SIG-M5 treated with dmso at 0.1 percent for 504 hours (cell line): ENCODE measurements around the gene LEMD1.
"Not testable (repeated sequence)": the region's sequence is repeated elsewhere in the genome, so short reads cannot be mapped to it uniquely, and the experiment has no call there.

ENCODE experiments used
- DNase-seq: peaks from one replicate; lab custom pipeline; 2025; ENCODE audit not compliant: unreplicated experiment; lab: John Stamatoyannopoulos, UW

Gene LEMD1

DNA sequence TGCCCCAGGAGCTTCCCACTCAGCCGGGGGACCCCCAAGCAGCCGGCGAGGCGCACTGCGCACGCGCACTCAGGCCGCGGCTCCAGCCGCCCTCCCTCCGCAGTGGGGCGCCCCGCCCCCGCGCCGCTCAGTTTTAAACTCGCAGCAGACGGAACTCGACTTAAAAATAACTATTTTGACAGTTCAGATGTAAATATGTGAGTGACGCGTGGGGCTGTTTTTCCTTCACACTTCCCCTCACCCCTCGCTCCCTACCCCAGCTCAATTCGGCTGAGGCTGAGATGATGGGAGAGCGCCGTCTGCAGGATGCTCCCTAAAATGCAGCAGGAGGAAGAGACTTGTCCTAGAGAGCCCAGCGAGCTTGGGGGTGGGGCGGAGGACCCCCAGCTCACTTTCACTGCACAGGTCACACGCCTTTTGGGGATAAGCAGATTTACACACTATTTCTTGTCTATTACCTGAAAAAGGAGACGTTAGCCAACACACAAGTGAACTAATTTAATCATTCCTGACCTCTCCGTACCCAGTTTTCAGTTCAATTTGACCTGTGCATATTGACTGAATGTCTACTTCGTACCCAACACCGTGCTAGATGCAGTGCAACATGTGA lies 8.9 kb upstream of the LEMD1 start:
- DNase-seq, result peak; percentile 35

DNA sequence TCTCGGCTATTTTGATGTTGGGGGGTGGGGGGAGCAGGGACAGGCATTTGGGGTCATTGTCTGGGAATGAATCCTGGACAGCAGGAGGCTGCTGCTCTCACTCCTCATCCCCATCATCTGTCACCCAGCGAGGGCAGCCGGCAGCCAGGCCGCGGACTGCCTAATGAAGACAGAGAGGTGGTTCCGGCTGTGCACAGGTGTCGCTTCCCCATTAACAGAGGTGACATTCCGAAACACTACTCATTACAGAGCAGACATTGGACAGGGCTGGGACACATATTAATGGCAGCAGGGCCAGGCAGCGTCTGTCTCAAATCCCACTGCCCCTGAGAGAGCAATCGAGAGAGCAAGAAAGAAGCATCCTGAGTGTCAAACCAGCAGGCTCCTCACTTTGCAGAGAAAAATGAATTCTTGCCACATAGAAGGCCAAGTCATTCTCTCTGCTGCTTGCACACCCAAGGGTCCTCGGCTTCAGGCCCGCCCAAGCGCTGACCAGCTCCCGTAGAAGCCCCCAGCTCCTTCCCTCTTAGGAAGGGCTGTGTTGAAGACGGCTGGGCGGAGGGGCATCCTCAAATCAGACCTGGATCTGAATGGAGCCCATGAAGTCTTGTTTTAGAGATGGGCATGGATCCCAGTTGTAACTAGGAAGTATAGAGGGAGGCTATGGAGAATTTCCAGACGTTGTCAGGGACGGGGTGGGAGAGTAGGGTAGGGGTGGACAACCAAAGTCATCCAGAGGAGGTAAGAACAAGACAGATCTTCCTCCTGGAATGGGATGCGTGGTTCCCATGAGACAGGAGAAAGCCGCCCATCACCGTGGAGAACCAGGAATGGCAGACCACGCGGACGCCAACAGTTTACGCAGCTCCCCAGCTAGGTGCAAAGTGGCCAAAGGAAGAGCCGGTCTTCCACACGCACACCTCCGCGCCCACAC lies 8.2 kb upstream of the LEMD1 start:
- no peak for DNase-seq

DNA sequence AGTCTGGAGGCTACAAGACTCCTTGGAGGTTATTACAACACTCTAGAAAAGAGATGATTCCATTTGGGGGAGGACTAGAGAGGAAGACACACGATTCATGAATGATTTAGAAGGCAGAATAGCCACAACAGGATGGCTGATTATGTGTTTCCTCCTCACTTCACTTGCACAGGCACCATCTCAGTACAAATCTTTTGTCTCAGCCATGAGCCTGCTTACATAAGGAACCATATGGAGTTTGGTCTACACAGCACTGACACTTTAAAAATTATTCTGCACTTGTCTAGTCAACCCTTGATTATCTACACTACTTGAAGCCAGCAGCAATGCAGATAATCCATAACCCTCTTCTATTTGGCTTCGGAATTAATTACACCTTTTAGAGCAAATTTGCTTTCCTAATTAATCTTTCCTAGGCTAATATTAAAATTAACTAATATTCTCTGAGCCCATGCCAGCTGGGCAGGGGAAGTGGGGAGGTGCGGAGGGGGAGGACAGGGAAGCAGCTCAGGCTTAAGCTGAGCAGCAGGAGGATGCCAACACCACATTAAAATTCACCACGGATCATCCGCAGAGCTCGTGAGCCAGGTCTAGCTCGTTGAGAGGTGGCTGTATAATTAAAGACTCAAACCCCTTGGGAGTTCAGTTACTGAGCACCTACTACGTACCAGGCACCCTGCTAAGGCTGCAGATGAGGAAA lies 3.2 kb upstream of the LEMD1 start:
- DNase-seq, result no peak

DNA sequence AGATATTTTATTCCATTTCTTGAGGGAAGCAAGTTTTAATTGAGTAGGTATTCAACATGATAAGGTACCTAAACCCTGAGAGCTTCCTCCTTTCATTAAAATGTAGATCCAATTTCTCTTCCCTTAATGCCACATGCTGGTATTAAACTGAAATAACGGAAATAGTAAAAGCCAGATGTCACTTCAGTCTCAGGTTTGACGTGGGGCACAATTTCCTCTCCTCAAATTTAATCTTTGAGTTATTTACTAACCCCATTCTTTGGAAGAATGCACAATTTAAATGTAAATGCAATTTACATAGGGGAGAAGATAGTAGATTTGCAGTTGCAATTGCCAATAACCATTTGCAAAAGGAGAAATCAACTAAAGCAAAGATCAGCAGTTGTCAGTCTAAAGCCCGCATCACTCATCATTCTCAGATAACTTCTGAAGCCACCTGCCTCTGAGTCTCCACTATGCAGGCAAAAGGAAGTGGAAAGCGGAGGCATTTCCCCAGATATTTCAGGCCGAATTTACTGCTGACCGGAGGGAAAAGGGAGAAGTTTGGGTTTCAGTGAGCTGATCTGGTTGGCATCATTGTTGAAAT lies 2.1 kb upstream of the LEMD1 start:
- no peak for DNase-seq

DNA sequence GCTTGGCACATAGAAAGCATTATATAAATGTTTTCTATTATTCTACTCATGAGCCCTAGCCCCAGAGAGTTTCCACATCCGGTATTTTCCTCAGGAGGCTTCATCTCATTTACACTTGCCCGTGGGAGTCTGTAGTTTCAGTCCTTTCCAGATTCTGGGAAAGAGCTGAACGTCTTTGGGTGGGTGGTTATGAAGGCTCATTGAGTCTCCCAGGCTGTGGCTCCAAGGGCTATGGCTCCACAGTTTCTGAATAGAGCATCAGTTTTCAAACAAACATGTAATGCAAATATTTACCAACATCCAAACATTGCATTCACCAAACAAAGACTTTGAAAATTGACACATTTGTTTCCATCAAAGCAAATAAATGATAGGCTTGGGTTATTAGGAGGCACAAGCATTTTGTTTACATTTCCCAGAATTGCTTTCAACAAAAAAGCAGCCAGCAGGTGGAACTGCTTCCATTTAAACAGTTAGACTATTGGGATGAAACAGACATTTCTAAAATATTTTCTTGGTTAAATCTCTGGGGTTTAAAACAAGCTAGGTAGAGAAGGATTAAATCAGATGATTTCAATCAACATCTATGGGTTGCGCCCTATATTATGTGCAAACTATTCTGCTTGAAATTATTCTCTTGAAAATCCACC lies 1.3 kb upstream of the LEMD1 start:
- no peak for DNase-seq

DNA sequence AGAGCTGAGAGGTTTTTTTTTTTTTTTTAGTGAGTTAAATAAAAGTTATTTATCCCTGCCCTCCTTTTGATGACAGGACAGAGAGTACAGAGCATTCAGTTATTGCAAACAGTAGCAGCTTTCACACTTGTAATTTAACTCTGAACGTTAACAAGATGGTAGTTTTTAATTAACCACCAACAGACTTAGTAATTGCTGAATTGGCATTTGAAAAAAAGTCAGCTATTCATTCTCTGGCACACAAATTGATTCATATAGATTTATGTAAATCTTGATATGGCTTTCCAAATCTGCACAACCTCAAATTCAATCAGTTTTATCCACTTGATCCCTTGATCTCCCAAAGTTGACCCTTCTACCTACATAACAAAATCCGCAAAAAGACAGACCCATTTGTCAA lies 918 bp downstream of the LEMD1 start:
- no peak for DNase-seq

DNA sequence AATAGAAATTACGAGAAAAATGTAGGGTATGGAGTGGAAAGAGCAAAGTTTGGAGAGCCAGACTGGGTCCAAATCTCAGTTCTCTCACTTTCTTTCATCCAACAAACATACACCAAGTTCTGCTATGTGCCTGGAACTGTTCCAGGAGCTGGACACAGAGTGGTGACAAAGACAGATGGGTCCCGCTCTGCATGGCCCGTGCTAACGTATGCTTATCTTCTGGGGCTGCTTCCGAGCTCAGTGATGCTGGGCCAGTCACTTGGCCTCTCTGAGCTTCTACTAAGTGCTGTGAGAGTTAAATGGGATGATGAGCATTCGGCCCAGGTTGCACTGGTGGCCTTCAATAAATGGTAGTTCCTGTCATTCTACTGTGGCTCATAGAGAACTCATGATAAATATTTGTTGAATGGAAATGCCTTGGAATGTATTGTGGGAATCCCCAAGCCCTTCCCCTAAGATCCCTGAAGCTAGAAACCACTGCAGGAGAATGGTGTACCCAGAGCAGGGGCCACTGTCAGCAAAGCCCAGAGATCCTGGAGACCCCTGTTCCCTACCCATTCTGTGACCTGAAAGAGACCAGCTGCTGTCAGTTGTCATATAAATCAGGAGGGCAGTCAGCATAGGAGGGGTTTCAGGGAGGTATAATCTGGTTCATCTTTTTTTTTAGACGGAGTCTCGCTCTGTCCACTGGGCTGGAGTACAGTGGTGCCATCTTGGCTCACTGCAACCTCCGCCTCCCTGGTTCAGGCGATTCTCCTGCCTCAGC lies 3.8 kb downstream of the LEMD1 start:
- DNase-seq, result no peak

DNA sequence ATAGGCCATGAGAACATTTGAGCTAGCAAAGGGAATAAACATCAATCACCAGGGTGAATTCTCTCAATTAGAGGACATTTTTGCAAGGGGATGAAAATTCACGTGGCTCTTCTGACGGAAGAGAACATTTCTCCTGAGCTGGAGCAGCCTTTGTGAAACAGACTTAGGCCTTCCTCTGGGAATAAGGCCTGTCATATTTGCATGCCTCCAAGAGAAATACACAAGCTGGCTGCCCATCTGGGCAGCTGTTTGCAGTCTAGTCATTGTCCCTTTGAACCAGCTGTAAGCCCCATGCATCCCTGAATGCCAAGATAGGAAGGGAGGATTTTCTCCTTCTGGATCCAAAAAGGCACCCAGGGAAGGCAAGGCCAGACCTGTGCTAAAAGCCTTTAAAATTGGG lies 5.5 kb downstream of the LEMD1 start:
- DNase-seq, result no peak

DNA sequence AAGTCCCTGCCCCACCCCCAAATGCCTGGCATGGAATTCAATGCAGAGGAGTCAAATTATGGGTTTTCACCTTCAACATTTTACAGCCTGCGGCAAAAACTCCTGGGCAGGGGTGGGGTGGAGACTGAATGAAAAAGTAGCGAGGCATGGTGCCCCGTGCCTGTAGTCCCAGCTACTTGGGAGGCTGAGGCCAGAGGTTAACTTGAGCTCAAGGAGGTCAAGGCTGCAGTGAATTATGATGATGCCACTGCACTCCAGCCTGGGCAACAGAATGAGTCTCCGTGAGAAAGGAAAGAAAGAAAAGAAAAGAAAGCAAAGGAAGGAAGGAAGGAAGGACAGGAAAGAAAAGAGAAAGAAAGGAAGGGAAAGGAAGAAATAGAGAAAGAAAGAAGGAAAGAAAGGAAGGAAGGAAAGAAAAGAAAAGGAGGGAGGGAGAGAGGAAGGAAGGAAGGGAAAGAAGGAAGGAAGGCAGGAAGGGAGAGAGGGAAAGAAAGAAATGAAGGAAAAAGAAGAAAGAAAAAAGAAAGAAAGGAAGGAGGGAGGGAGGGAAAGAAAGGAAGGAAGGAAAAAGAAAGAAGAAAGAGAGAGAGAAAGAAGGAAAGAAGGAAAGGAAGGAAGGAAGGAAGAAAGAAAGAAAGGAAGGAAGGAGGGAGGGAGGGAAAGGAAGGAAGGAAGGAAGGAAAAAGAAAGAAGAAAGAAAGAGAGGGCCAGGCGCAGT lies 11.1 kb downstream of the LEMD1 start:
- DNase-seq, result no peak

DNA sequence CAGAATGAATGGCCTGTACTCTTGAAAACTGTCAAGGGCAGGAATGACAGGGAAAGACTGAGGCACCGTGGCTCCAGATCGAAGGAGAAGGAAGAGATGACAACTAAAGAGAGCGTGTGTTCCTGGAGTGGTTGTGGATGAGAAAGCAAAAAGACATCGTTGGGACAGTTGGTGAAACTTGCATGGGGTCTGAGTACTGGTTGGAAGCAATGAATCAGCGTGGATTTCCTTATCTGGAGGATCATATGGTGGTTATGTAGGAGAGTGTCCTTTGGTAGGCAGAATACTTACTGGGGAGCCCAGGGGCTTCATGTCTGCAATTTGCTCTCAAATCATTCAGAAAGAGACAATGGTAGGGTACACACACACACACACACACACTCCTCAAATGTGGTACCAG lies 13.9 kb downstream of the LEMD1 start:
- DNase-seq, result no peak

DNA sequence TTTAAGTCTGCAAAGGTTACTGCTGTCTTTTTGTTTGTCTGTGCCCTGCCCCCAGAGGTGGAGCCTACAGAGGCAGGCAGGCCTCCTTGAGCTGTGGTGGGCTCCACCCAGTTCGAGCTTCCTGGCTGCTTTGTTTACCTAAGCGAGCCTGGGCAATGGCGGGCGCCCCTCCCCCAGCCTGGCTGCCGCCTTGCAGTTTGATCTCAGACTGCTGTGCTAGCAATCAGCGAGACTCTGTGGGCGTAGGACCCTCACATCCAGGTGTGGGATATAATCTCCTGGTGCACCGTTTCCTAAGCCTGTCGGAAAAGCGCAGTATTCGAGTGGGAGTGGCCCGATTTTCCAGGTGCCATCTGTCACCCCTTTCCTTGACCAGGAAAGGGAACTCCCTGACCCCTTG lies 15.6 kb downstream of the LEMD1 start:
- not testable (repeated sequence) for DNase-seq

DNA sequence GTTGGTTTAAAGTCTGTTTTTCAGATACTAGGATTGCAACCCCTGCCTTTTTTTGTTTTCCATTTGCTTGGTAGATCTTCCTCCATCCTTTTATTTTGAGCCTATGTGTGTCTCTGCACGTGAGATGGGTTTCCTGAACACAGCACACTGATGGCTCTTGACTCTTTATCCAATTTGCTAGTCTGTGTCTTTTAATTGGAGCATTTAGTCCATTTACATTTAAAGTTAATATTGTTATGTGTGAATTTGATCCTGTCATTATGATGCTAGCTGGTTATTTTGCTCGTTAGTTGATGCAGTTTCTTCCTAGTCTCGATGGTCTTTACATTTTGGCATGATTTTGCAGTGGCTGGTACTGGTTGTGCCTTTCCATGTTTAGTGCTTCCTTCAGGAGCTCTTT lies 17.4 kb downstream of the LEMD1 start:
- DNase-seq, result not testable (repeated sequence)

DNA sequence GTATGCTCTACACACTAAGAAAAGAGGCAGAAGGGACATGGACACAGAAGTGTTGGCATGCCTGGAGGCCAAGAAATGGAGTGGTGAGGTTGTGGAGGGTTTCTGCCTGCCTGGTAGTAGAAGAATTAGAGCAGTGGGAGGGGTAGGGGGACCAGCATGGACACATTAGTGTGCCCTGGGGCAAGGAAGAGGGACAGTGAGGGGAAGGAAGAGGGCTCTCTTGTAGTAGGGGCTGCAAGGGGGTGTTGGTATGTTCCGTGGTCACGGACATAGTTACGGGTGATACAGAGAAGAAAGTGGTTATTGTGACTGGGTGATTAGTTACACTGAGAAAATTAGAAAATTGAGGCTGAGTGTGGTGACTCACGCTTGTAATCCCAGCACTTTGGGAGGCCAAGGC lies 23.3 kb downstream of the LEMD1 start:
- DNase-seq, result no peak

DNA sequence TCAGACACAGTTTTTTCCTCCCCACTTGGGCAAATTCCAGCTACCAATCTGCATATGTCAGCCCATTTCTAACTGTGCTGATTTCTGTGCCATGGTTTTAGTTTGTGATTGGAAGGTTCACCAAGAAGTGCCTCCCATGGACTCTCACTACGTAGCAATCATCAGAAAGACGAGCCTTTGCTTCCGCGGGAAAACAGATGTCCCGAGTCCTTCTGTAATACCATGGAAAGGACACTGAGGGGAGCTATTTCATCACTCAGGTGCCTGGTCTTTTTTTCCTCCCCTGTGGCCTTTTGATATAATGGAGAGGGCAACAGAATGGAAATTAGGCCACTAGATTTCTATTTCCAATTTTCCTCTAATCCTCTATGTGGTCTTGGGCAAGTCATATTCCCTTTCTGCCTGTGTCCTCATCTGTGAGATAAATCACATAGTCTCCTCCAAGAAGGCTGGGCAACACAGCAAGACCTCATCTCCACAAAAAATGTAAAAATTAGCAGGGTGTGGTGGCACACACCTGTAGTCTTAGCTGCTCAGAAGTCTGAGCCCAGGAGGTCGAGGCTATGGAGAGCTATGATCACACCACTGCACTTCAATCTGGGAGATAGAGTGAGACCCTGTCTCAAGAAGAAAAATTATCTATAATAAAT lies 24.8 kb downstream of the LEMD1 start:
- DNase-seq, result peak; percentile 55

DNA sequence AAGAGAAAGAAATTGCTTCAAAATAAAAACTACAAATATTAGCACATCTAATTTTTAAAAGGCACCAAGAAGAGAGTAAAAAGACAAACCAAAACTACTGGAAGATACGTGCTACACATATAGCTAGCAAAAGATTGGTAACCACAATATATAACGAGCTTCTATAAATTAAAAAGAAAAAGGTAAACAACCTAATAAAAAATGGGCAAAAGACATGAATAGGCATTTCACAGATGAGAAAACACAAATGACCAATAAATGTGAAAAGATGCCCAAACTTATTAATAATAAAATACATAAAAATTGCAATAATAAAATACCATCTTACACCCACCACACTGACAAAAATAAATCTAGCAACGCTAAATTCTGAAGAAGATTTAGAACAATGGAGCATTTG lies 26.2 kb downstream of the LEMD1 start:
- DNase-seq, result no peak

DNA sequence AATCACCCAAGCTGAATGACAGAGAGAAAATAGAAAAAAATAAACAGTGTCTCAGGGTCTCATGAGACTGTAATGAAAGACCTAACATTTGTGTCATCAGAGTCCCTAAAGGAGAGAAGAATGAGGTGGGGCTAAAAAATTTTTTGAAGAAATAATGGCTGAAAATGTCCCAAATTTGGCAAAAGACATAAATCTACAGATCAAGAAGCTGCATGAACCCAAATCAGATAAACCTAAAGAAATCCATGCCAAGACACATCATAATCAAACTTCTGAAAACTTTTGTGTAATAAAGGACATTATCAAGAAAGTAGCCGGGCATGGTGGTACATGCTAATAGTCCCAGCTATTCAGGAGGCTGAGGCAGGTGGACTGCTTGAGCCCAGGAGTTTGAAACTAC lies 29.2 kb downstream of the LEMD1 start:
- no peak for DNase-seq

DNA sequence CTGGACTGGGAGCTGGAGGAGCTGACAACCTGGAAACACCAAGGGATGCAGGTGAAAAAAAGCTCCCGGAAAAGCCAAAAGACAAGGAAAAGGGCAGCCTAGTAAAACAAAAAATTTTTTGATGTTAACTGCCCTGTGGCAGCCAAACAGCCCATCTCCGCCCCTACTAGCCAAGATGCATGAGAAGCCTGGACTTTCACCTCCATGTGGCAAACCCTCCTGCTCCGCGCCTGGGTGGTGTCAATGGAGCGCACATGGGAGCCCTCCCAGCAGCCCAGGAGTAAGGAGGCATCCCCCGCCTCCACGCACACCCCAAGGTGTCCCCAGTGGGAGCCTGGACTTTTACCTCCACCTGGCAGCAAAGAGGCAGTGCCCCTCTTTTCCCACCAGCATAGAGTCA lies 30.5 kb downstream of the LEMD1 start:
- no peak for DNase-seq

DNA sequence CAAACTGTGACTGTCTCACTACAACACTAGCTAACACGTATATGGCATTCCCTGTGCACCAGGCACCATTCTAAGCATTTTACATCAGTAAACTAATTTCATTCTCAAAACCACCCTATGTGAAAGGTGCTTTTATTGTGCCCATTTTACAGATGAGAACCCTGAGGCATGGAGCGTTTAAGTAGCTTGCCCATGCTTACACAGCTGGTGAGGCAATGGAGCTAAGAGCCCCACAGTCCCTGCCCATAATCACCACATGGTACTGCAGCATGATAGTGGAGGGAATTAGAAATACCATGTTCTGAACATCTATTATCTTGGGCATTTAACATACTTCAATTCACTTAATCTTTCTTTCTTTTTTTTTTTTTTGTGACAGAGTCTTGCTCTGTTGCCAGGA lies 34.0 kb downstream of the LEMD1 start:
- no peak for DNase-seq

DNA sequence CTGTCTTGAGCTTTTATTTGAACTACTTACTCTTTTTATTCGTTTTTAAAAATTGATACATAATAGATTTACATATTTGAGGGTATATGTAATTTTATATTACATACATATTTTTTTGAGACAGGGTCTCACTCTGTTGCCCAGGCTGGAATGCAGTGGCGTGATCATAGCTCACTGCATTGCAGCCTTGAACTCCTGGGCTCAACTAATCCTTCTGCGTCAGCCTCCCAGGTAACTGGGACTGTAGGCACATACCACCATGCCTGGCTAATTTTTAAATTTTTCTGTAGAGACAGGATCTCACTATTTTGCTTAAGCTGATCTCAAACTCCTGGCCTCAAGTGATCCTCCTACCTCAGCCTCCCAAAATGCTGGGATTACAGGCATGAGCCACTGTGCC lies 38.9 kb downstream of the LEMD1 start:
- DNase-seq, result not testable (repeated sequence)
